MCF 10A (cell line): ENCODE results near the gene WNT5B. TPM values are rescaled to one million over a fixed set of nuclear protein-coding genes. Genes with fewer than 3 reads are reported as not detected.

Source experiments
- BruUV-seq: library from RNA; stranded (reverse); fragments of 400-500 nt; replicated peaks from 2 replicates; lab custom pipeline; 2021; lab: Mats Ljungman, UMichigan
- CTCF ChIA-PET: fragments of 300-600 bp; sonication (Branson Sonifier 250); formaldehyde crosslinking; extraction: SDS; loops from one replicate; lab custom pipeline; 2021; ENCODE audit warnings: antibody characterized with exemption, inconsistent platforms; lab: Yijun Ruan, JAX
- POLR2A ChIA-PET: fragments of 300-600, 350-650 bp; sonication (Branson Sonifier 250); formaldehyde crosslinking; extraction: SDS; loops from one replicate; lab custom pipeline; 2020; ENCODE audit warnings: antibody characterized with exemption, inconsistent platforms; lab: Yijun Ruan, JAX
- DNase-seq: peaks from one replicate; pipeline ENCODE4 v3.0.0-alpha.2; 2018; ENCODE audit not compliant: unreplicated experiment
- H3K27ac Mint-ChIP-seq: one replicate; pipeline ENCODE4 v1.8.0; 2022; ENCODE audit warnings: mild to moderate bottlenecking, low read depth, mixed read lengths; ENCODE audit not compliant: unreplicated experiment
- H3K27me3 Mint-ChIP-seq: one replicate; pipeline ENCODE4 v1.8.0; 2022; ENCODE audit warnings: mixed read lengths; ENCODE audit not compliant: insufficient read depth, unreplicated experiment
- H3K36me3 Mint-ChIP-seq: one replicate; pipeline ENCODE4 v1.8.0; 2022; ENCODE audit warnings: mild to moderate bottlenecking, moderate library complexity, mixed read lengths; ENCODE audit not compliant: insufficient read depth, unreplicated experiment
- H3K4me1 Mint-ChIP-seq: one replicate; pipeline ENCODE4 v1.8.0; 2022; ENCODE audit warnings: mixed read lengths; ENCODE audit not compliant: insufficient read depth, unreplicated experiment
- H3K4me3 Mint-ChIP-seq: one replicate; pipeline ENCODE4 v1.8.0; 2022; ENCODE audit warnings: mild to moderate bottlenecking, moderate library complexity, mixed read lengths; ENCODE audit not compliant: unreplicated experiment
- H3K9me3 Mint-ChIP-seq: one replicate; pipeline ENCODE4 v1.8.0; 2022; ENCODE audit warnings: mixed read lengths; ENCODE audit not compliant: unreplicated experiment
- intact Hi-C: fragments of 100-400 bp; cut with micrococcal nuclease; formaldehyde crosslinking; loops from 2 replicates; pipeline ENCODE4 v1.14.1; 2022
- total RNA-seq: library from RNA; stranded (reverse); gene quantifications from 2 replicates; pipeline ENCODE4 v1.2.3, GENCODE V29; 2022
- TF ChIP-seq, protein P1 (sequence below): fragments of 200-600 bp; IDR thresholded peaks from one replicate; pipeline ENCODE4 v1.8.0; 2022; ENCODE audit warnings: antibody characterized with exemption, mild to moderate bottlenecking; ENCODE audit not compliant: unreplicated experiment

The WNT5B gene
- total RNA-seq, 1 experiment from 2014 or later, result 0.21 TPM

DNA sequence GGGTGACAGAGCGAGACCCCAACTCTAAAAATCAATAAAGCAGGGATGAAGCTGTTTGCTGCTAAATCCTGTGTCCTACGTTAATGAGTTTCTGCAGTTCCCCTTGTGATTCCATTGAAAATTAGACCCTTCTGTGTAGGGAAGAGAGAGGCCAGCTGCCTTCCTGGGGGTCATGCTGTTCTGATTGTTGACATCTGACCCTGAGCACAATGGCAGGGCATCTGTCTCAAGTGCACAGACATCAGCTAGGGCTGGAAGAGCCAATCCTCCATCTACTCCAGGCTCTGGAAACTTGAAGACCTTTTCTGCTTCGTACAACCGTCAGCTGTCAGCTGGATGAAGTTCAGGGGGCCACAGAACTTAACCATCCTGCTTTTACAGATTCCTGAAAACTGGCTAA is 44.7 kb upstream of the WNT5B start:
- DNase-seq, result no peak
- Mint-ChIP-seq H3K4me1 (peaks cover 19% of the 10 kb centered on the region), H3K27me3 (no peaks in the 10 kb centered on the region), H3K27ac (no peak overlapping the region), H3K9me3 (no peaks in the 10 kb centered on the region), H3K4me3 (no peak overlapping the region), H3K36me3 (peaks cover 13% of the 10 kb centered on the region)
- ChIA-PET CTCF (interaction anchor here (0.7 to 7.1 kb wide), 12 partner anchors 8 to 681 kb away, joined by 3 to 143 read pairs (median 5); no protein-coding TSS in a partner anchor), POLR2A (interaction anchor here (2.2 kb wide), 1 partner anchor 467 kb away, joined by 37 read pairs; no protein-coding TSS in a partner anchor)
- intact Hi-C loops, result loop anchor here (10.0 kb wide), 1 partner anchor 690 kb away; no protein-coding TSS in a partner anchor
- TF ChIP-seq, protein P1, sequence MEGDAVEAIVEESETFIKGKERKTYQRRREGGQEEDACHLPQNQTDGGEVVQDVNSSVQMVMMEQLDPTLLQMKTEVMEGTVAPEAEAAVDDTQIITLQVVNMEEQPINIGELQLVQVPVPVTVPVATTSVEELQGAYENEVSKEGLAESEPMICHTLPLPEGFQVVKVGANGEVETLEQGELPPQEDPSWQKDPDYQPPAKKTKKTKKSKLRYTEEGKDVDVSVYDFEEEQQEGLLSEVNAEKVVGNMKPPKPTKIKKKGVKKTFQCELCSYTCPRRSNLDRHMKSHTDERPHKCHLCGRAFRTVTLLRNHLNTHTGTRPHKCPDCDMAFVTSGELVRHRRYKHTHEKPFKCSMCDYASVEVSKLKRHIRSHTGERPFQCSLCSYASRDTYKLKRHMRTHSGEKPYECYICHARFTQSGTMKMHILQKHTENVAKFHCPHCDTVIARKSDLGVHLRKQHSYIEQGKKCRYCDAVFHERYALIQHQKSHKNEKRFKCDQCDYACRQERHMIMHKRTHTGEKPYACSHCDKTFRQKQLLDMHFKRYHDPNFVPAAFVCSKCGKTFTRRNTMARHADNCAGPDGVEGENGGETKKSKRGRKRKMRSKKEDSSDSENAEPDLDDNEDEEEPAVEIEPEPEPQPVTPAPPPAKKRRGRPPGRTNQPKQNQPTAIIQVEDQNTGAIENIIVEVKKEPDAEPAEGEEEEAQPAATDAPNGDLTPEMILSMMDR, result no peak
- no TSS peak for BruUV-seq

GRCh38 chr12:1587927-1588574 is 41.0 kb upstream of the WNT5B start:
- CTCF ChIA-PET, result interaction anchor here (0.6 to 8.2 kb wide), 7 partner anchors 9 to 828 kb away, joined by 3 to 66 read pairs (median 4); no protein-coding TSS in a partner anchor
- DNase-seq, result no peak
- Mint-ChIP-seq H3K27ac (peak overlapping the region; percentile 11), H3K9me3 (no peaks in the 10 kb centered on the region), H3K27me3 (no peaks in the 10 kb centered on the region), H3K4me3 (no peak overlapping the region), H3K4me1 (peaks cover 48% of the 10 kb centered on the region), H3K36me3 (peaks cover 17% of the 10 kb centered on the region)
- TF ChIP-seq, protein P1, result no peak
- intact Hi-C loops, result loop anchor here (10.0 kb wide), 1 partner anchor 693 kb away; no protein-coding TSS in a partner anchor
- no TSS peak for BruUV-seq
- POLR2A ChIA-PET, result interaction anchor here (0.7 to 1.1 kb wide), 4 partner anchors 95 to 638 kb away, joined by 3 read pairs; partner anchors contain the start of gene RAD52

DNA sequence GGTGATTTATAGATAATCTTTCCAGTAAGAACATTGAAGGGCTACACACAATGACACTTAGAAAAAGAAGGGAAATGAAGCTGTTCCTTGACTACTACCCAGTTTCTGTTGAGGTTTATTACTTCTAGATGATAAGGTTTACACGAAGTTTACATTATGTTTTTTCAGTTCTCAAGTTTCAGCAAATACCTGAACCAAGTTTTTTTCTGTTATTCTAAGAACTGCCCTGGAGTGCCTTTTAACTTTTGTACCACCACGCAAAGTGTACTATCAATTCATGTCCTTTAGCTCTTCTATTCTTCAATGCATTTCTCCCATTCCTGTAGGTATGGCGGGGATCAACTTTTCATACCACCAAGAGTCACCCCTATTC is 40.5 kb upstream of the WNT5B start:
- Mint-ChIP-seq H3K4me1 (peaks cover 44% of the 10 kb centered on the region), H3K9me3 (no peaks in the 10 kb centered on the region), H3K36me3 (peaks cover 17% of the 10 kb centered on the region), H3K4me3 (no peak overlapping the region), H3K27me3 (no peaks in the 10 kb centered on the region), H3K27ac (peak overlapping the region; percentile 11)
- TF ChIP-seq, protein P1, result no peak
- DNase-seq, result no peak
- ChIA-PET POLR2A (interaction anchor here (1.1 kb wide), 3 partner anchors 473 to 639 kb away, joined by 3 read pairs; partner anchors contain the start of gene RAD52), CTCF (interaction anchor here (0.6 to 8.2 kb wide), 10 partner anchors 9 to 828 kb away, joined by 3 to 66 read pairs (median 4); no protein-coding TSS in a partner anchor)
- BruUV-seq, result no TSS peak
- intact Hi-C loops, result loop anchor here (10.0 kb wide), 1 partner anchor 694 kb away; no protein-coding TSS in a partner anchor
